Measurements from ENCODE around the gene ROBO1. TPM values are rescaled to one million over a fixed set of nuclear protein-coding genes. Genes with fewer than 3 reads are reported as not detected.

Gene ROBO1
- total and polyA plus RNA-seq, 2 of the 13 experiments (the other 11 are each of a cell fraction or from before 2014, with no cell fraction given): 52.2 to 71.0 TPM

- TF ChIP-seq ZNF318 (CRISPR knock-in tag; IDR thresholded peaks at IDR 0.05) (no peak), ZNF33B (CRISPR knock-in tag; IDR thresholded peaks at IDR 0.05) (no peak), RXRB (CRISPR knock-in tag; IDR thresholded peaks at IDR 0.05; ENCODE audit: borderline replicate concordance) (peak; percentile 57; the same call in 1 of the 2 replicates), ZNF546 (CRISPR knock-in tag; conservative IDR thresholded peaks at IDR 0.05) (no peak), FOSL1 (CRISPR knock-in tag; IDR thresholded peaks at IDR 0.05; ENCODE audit: borderline replicate concordance) (peak; percentile 41; the same call in 1 of the 2 replicates), ZNF143 (CRISPR knock-in tag; IDR thresholded peaks at IDR 0.05) (no peak), ZNF776 (CRISPR knock-in tag; IDR thresholded peaks at IDR 0.05) (no peak), HNF4A (CRISPR knock-in tag; IDR thresholded peaks at IDR 0.05) (peak; percentile 34; the same call in 1 of the 2 replicates), ZNF224 (CRISPR knock-in tag; IDR thresholded peaks at IDR 0.05) (no peak), ZMAT3 (CRISPR knock-in tag; conservative IDR thresholded peaks at IDR 0.05) (no peak), SALL1 (CRISPR knock-in tag; IDR thresholded peaks at IDR 0.05) (peak; percentile 50; the same call in 1 of the 2 replicates), ZSCAN31 (CRISPR knock-in tag; IDR thresholded peaks at IDR 0.05; ENCODE audit: low read depth) (no peak), ZNF296 (CRISPR knock-in tag; conservative IDR thresholded peaks at IDR 0.05) (no peak), SAP130 (CRISPR knock-in tag; IDR thresholded peaks at IDR 0.05; ENCODE audit: low read depth) (peak; percentile 56), ATAD3A (CRISPR knock-in tag; IDR thresholded peaks at IDR 0.05) (no peak), ATM (IDR thresholded peaks at IDR 0.05; ENCODE audit: borderline replicate concordance) (no peak)
- TF ChIP-seq, protein P1, sequence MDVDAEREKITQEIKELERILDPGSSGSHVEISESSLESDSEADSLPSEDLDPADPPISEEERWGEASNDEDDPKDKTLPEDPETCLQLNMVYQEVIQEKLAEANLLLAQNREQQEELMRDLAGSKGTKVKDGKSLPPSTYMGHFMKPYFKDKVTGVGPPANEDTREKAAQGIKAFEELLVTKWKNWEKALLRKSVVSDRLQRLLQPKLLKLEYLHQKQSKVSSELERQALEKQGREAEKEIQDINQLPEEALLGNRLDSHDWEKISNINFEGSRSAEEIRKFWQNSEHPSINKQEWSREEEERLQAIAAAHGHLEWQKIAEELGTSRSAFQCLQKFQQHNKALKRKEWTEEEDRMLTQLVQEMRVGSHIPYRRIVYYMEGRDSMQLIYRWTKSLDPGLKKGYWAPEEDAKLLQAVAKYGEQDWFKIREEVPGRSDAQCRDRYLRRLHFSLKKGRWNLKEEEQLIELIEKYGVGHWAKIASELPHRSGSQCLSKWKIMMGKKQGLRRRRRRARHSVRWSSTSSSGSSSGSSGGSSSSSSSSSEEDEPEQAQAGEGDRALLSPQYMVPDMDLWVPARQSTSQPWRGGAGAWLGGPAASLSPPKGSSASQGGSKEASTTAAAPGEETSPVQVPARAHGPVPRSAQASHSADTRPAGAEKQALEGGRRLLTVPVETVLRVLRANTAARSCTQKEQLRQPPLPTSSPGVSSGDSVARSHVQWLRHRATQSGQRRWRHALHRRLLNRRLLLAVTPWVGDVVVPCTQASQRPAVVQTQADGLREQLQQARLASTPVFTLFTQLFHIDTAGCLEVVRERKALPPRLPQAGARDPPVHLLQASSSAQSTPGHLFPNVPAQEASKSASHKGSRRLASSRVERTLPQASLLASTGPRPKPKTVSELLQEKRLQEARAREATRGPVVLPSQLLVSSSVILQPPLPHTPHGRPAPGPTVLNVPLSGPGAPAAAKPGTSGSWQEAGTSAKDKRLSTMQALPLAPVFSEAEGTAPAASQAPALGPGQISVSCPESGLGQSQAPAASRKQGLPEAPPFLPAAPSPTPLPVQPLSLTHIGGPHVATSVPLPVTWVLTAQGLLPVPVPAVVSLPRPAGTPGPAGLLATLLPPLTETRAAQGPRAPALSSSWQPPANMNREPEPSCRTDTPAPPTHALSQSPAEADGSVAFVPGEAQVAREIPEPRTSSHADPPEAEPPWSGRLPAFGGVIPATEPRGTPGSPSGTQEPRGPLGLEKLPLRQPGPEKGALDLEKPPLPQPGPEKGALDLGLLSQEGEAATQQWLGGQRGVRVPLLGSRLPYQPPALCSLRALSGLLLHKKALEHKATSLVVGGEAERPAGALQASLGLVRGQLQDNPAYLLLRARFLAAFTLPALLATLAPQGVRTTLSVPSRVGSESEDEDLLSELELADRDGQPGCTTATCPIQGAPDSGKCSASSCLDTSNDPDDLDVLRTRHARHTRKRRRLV (CRISPR knock-in tag; IDR thresholded peaks at IDR 0.05): no peak
Measured at GRCh38 chr3:78919021-78919755, 848.6 kb downstream of the ROBO1 start (continued).
